ENCODE measurements around the gene STK26. TPM values are rescaled to one million over a fixed set of nuclear protein-coding genes. Genes with fewer than 3 reads are reported as not detected.

STK26 gene
- total RNA-seq, 4 donors from 2014 or later: 3.8 to 15.7 (median 7.7) TPM

- Histone ChIP-seq H3K36me3 (no peaks in the 10 kb centered on the region), H3K9me3 (no peaks in the 10 kb centered on the region), H3K4me3 (no peak overlapping the region), H3K27me3 (no peaks in the 10 kb centered on the region), H3K27ac (no peak overlapping the region), H3K4me1 (no peaks in the 10 kb centered on the region)
- no peak for DNase-seq
- TF ChIP-seq POLR2A (IDR thresholded peaks at IDR 0.05) (no peak), CTCF (IDR thresholded peaks at IDR 0.05) (no peak)
These were observed 7.2 kb upstream of the STK26 start for GRCh38 chrX:132015875-132016274.

- DNase-seq: no peak
- no peak for TF ChIP-seq CTCF (IDR thresholded peaks at IDR 0.05)
- no peak for TF ChIP-seq POLR2A (IDR thresholded peaks at IDR 0.05)
- Histone ChIP-seq H3K9me3 (no peaks in the 10 kb centered on the region), H3K36me3 (no peaks in the 10 kb centered on the region), H3K4me3 (no peak overlapping the region), H3K4me1 (no peaks in the 10 kb centered on the region), H3K27me3 (no peaks in the 10 kb centered on the region), H3K27ac (no peak overlapping the region)
These were observed 6.3 kb upstream of the STK26 start for GRCh38 chrX:132016628-132017430.

GRCh38 chrX:132017431-132018185 is 5.5 kb upstream of the STK26 start:
- H3K36me3 ChIP-seq: no peaks in the 10 kb centered on the region
- H3K4me3 ChIP-seq: no peak overlapping the region
- H3K9me3 ChIP-seq: no peaks in the 10 kb centered on the region
- DNase-seq: no peak
- H3K27me3 ChIP-seq: no peaks in the 10 kb centered on the region
- no peaks in the 10 kb centered on the region for H3K4me1 ChIP-seq
- H3K27ac ChIP-seq: no peak overlapping the region
- TF ChIP-seq CTCF (IDR thresholded peaks at IDR 0.05) (no peak), POLR2A (IDR thresholded peaks at IDR 0.05) (no peak)

GRCh38 chrX:132022198-132022966 is 720 bp upstream of the STK26 start:
- peak overlapping the region; percentile 73 to 86 (median 80) for H3K27ac ChIP-seq
- peak overlapping the region; percentile 57 to 83 (median 68) for H3K4me3 ChIP-seq

More at GRCh38 chrX:132022198-132022966, 720 bp upstream of the STK26 start:
- no peaks in the 10 kb centered on the region for H3K36me3 ChIP-seq
- H3K4me1 ChIP-seq: no peaks in the 10 kb centered on the region
- no peaks in the 10 kb centered on the region for H3K9me3 ChIP-seq
- TF ChIP-seq POLR2A (IDR thresholded peaks at IDR 0.05): no peak
- TF ChIP-seq CTCF (IDR thresholded peaks at IDR 0.05): peak in 5 of 6 experiments; percentile 8 to 16 (median 11)
- DNase-seq: no peak
- no peaks in the 10 kb centered on the region for H3K27me3 ChIP-seq
